Keratinocyte (primary cell): ENCODE data around the gene SLC25A15. TPM values are rescaled to one million over a fixed set of nuclear protein-coding genes. Genes with fewer than 3 reads are reported as not detected.

Experiments
- DNase-seq: peaks from one replicate; pipeline ENCODE4 v3.0.0-alpha.2; 2011; ENCODE audit warnings: low read depth, missing footprints, low spot score
- FAIRE-seq: peaks from 2 replicates; lab custom pipeline; 2011; peaks lifted over from hg19 to GRCh38; lab: Jason Lieb, UNC
- H2AFZ ChIP-seq: 2 replicates; pipeline ENCODE4 v1.6.0; 2012; ENCODE audit warnings: low read length, control low read depth, inconsistent platforms; ENCODE audit not compliant: control insufficient read depth
- H3K27ac ChIP-seq: 2 replicates; pipeline ENCODE4 v1.5.1; 2011; ENCODE audit warnings: low read length; ENCODE audit not compliant: control insufficient read depth, insufficient read depth
- H3K27me3 ChIP-seq: 3 replicates; pipeline ENCODE4 v1.6.0; 2011; ENCODE audit warnings: low read length; ENCODE audit not compliant: control insufficient read depth, insufficient read depth; ENCODE audit errors: extremely low read depth
- H3K36me3 ChIP-seq, 2 experiments: 2 replicates in 1 of 2; 3 replicates in 1 of 2; pipeline ENCODE4 v1.5.1; 2011; ENCODE audit warnings: low read length in 2 of 2, mild to moderate bottlenecking in 1 of 2; ENCODE audit not compliant: control insufficient read depth in 2 of 2, insufficient read depth in 2 of 2; ENCODE audit errors: extremely low read depth in 1 of 2
- H3K4me1 ChIP-seq: 3 replicates; pipeline ENCODE4 v1.5.1; 2011; ENCODE audit warnings: low read length; ENCODE audit not compliant: control insufficient read depth, insufficient read depth; ENCODE audit errors: extremely low read depth
- H3K4me2 ChIP-seq: 3 replicates; pipeline ENCODE4 v1.6.0; 2011; ENCODE audit warnings: low read depth, low read length; ENCODE audit not compliant: control insufficient read depth, insufficient read depth; ENCODE audit errors: extremely low read depth
- H3K4me3 ChIP-seq, 3 experiments: fragments of 200-600 bp in 1 of 3; sonication (generic) in 1 of 3; 2 replicates in 2 of 3; 3 replicates in 1 of 3; pipeline ENCODE4 v1.5.1; 2011 to 2016; ENCODE audit warnings: low read length in 3 of 3, mild to moderate bottlenecking in 3 of 3, control low read depth in 2 of 3, inconsistent platforms in 1 of 3, low read depth in 1 of 3, mixed read lengths in 1 of 3, mixed run types in 1 of 3, moderate library complexity in 1 of 3; ENCODE audit not compliant: control insufficient read depth in 2 of 3, insufficient read depth in 2 of 3; ENCODE audit errors: extremely low read depth in 1 of 3
- H3K79me2 ChIP-seq: 2 replicates; pipeline ENCODE4 v1.6.0; 2012; ENCODE audit warnings: low read length; ENCODE audit not compliant: control insufficient read depth, insufficient read depth
- H3K9ac ChIP-seq: 3 replicates; pipeline ENCODE4 v1.6.0; 2011; ENCODE audit warnings: low read length; ENCODE audit not compliant: control insufficient read depth, insufficient read depth; ENCODE audit errors: extremely low read depth
- H3K9me1 ChIP-seq: 3 replicates; pipeline ENCODE4 v1.6.0; 2011; ENCODE audit warnings: low read length; ENCODE audit not compliant: control insufficient read depth, insufficient read depth; ENCODE audit errors: extremely low read depth
- H3K9me3 ChIP-seq: 2 replicates; pipeline ENCODE4 v1.5.1; 2012; ENCODE audit warnings: low read depth, low read length; ENCODE audit not compliant: control insufficient read depth
- H4K20me1 ChIP-seq: 3 replicates; pipeline ENCODE4 v1.6.0; 2011; ENCODE audit warnings: low read length; ENCODE audit not compliant: control insufficient read depth, insufficient read depth; ENCODE audit errors: extremely low read depth
- CTCF ChIP-seq, 3 experiments: IDR thresholded peaks in 1 of 3; conservative IDR thresholded peaks in 1 of 3; optimal IDR thresholded peaks in 1 of 3; 2 replicates in 2 of 3; 3 replicates in 1 of 3; pipeline versions ENCODE3 to v1.5.1; 2011; ENCODE audit warnings: low read length in 3 of 3, mild to moderate bottlenecking in 3 of 3, moderate library complexity in 2 of 3, control low read depth in 1 of 3, inconsistent platforms in 1 of 3; ENCODE audit not compliant: insufficient read depth in 2 of 3; ENCODE audit errors: extremely low read depth in 1 of 3
- EZH2 ChIP-seq: IDR thresholded peaks from one replicate; pipeline ENCODE4 v1.6.1; 2012; ENCODE audit warnings: inconsistent platforms, mild to moderate bottlenecking, low read length, moderate library complexity
- dilution Hi-C: fragments of 300-500 bp; cut with MboI; formaldehyde crosslinking; loops from one replicate; pipeline ENCODE4 v1.7.0; 2020; ENCODE audit warnings: low sequenced_read_pairs; ENCODE audit not compliant: extremely low pct_ligation_motif_present
- polyA plus RNA-seq, 5 experiments: library from polyadenylated mRNA; depleted of rRNA in 3 of 5; stranded (reverse) in 3 of 5; stranded (forward) in 1 of 5; unstranded in 1 of 5; fragments of >200 nt; gene quantifications; 1 replicate in 1 of 5; 2 replicates in 3 of 5; 3 replicates in 1 of 5; pipeline versions ENCODE4 v1.2.1 to v1.2.3, GENCODE V29; 2011 to 2012; ENCODE audit warnings: missing spikeins in 2 of 5, low read depth in 1 of 5, low replicate concordance in 1 of 5

SLC25A15 gene
- polyA plus RNA-seq, 1 donor (not counting 4 experiments of a cell fraction or from before 2014, with no cell fraction given): 13.1 TPM

- Histone ChIP-seq H3K4me2 (no peak overlapping the region), H4K20me1 (no peaks in the 10 kb centered on the region), H2AFZ (no peak overlapping the region), H3K4me1 (no peaks in the 10 kb centered on the region), H3K36me3 (peaks cover 12 to 15% of the 10 kb centered on the region in 2 experiments), H3K9ac (no peak overlapping the region), H3K27ac (no peak overlapping the region), H3K27me3 (no peaks in the 10 kb centered on the region), H3K9me3 (no peaks in the 10 kb centered on the region), H3K9me1 (no peaks in the 10 kb centered on the region), H3K79me2 (peaks cover 2% of the 10 kb centered on the region), H3K4me3 (no peak overlapping the region)
- FAIRE-seq: no peak
- no peak for DNase-seq
- dilution Hi-C loops: no loop called here
- no peak for TF ChIP-seq EZH2
- no peak for TF ChIP-seq CTCF (optimal IDR thresholded peaks at IDR 0.05 in 1 of 3, IDR thresholded peaks at IDR 0.05 in 1 of 3, conservative IDR thresholded peaks at IDR 0.05 in 1 of 3; ENCODE audit: extremely low read depth in 1 of 3, insufficient read depth in 2 of 3, low read length in 3 of 3)
These were observed 7.2 kb downstream of the SLC25A15 start for GRCh38 chr13:40796649-40797048.

- H4K20me1 ChIP-seq: no peaks in the 10 kb centered on the region
- H3K36me3 ChIP-seq: peaks cover 13 to 15% of the 10 kb centered on the region in 2 experiments
- H3K4me2 ChIP-seq: no peak overlapping the region
- no peak overlapping the region for H3K4me3 ChIP-seq
- no peak overlapping the region for H3K9ac ChIP-seq
- H3K79me2 ChIP-seq: peaks cover 2% of the 10 kb centered on the region
- H3K4me1 ChIP-seq: no peaks in the 10 kb centered on the region
- no peaks in the 10 kb centered on the region for H3K9me1 ChIP-seq
- H3K9me3 ChIP-seq: no peaks in the 10 kb centered on the region
- FAIRE-seq (no peak), DNase-seq (no peak)
- H3K27me3 ChIP-seq: no peaks in the 10 kb centered on the region
- H3K27ac ChIP-seq: no peak overlapping the region
- dilution Hi-C loops: no loop called here
- H2AFZ ChIP-seq: no peak overlapping the region
- TF ChIP-seq EZH2 (no peak), CTCF (optimal IDR thresholded peaks at IDR 0.05 in 1 of 3, IDR thresholded peaks at IDR 0.05 in 1 of 3, conservative IDR thresholded peaks at IDR 0.05 in 1 of 3; ENCODE audit: extremely low read depth in 1 of 3, insufficient read depth in 2 of 3, low read length in 3 of 3) (no peak)
These were observed 9.0 kb downstream of the SLC25A15 start for GRCh38 chr13:40798380-40798779.
